ENCODE results near the gene MALSU1.

MALSU1 gene

DNA sequence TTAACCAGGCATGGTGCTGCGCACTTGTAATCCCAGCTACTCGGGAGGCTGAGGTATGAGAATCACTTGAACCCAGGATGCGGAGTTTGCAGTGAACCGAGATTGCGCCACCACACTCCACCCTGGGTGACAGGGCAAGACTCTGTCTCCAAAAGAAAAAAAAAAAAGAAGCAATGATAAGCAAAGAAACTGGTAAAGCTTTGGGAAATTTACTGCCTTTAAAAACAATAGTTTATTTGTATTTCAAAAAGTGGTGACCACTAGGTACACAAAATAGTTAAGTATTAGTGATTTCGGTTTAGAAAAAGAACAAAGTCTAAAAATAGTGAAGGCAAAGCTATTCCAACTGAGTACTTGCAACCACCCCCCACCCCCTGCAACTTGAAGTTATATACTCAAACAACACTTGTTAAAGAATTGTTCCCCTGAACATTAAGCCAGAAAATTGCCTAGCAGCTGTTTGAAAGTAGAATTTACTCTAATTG is 37.7 kb downstream of the MALSU1 start:
- no peak for DNase-seq

DNA sequence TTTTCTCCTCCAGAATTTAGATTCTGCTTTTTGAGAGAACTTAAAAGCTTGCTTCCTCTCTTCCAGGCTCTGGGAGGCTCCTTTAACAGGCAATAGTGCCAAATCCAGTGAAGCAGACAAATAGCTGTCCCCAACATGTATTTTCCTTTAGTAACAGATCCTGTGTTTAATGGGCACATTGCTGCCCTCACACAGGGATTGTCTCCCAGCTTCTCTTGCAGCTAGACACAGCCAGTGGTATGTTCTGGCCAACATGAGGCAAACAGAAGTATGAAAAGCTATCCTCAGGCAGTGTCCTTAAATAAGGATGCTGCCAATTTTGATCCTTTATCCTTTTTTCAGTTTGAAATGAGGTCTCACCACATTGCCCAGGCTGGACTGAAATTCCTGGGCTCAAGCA is 38.2 kb downstream of the MALSU1 start:
- no peak for DNase-seq

- DNase-seq, result no peak
Measured at GRCh38 chr7:23338439-23338838, 39.3 kb downstream of the MALSU1 start.

- DNase-seq, result no peak
Measured at GRCh38 chr7:23338863-23339262, 39.7 kb downstream of the MALSU1 start.

DNA sequence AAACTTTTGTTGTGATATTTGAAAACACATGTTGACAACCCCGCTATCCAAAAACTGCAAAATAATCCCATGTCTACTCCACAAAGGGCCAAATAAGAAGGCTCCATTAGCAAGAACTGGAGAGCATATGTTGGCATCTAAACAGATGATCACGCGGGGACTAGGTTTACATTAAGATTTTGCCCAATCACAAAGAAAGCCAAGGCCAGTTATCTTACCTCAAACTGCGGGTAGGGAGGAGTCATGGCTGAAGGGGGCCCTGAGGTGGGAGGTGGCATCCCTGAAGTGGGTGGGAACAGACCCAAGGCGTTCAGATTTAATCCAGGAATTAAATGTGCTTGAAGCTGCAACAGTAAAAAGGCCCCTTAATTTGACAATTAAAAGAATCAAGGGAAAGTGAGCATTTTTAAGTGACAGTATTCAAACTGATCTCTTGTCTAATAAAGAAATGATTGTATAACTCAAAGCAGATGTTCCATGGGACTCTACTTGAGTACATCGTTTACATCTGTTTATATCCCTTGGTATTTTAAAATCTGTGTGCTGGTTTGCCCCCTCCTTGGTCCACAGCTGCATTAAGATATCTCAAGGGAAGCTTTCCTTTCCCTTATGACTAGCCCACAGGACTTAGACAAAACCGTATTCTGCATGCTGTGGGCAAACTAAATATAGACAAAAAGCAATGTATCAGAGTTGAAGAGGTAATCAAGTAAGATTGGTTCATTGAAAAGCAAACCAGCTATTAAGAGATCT is 42.9 kb downstream of the MALSU1 start:
- DNase-seq, result no peak

DNA sequence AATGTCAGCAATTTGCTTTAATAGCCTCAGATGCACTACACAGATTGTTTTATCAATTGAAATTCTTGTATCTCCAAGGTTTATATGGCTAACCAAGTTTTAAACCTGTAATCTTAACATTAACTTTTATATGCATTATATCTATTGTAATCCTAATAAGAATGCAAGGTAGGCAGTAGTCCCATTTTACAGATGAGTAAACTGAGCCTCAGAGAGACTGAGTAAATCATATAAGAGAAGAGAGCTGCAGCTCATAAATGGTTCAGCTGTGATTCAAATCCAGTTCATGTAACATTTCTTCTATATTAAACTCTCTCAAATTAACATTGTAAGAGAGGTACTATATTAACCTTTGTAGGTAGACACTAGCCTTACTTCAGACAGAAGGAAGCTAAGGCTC is 44.0 kb downstream of the MALSU1 start:
- DNase-seq, result no peak

GRCh38 chr7:23343806-23344475 is 44.8 kb downstream of the MALSU1 start:
- no peak for DNase-seq

GRCh38 chr7:23345601-23346000 is 46.5 kb downstream of the MALSU1 start:
- DNase-seq, result no peak

- DNase-seq, result no peak
Measured at GRCh38 chr7:23346316-23346715, 47.2 kb downstream of the MALSU1 start.

DNA sequence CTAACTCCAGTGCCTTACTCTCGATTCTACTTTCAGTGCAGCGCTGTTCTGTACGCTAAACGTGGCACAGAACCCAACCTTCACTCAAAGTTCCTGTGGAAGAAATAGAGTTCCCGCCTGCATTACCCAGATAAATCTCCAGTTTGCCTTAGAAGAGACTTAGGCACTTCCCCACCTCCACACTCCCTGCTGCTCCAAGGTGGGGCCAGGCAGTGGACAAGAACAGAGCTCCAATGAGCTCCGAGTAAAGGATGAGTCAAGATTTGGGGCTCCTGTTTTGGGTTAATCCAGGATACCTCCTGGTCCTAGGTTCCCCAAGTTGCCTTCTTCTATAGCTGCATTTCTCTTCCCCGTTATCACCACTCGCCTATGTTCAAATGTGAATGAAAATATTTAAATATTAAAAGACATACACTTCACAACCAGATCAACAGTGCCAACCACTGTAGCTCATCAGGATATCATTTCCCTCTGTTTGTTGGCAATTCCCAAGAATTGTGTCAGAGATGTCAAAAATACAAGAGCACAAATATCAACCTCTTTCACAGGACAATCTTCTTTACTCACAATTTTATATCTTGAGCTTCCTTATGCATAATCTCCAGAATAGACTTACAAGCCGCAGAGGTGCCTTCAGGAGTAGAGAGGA is 48.0 kb downstream of the MALSU1 start:
- no peak for DNase-seq

DNA sequence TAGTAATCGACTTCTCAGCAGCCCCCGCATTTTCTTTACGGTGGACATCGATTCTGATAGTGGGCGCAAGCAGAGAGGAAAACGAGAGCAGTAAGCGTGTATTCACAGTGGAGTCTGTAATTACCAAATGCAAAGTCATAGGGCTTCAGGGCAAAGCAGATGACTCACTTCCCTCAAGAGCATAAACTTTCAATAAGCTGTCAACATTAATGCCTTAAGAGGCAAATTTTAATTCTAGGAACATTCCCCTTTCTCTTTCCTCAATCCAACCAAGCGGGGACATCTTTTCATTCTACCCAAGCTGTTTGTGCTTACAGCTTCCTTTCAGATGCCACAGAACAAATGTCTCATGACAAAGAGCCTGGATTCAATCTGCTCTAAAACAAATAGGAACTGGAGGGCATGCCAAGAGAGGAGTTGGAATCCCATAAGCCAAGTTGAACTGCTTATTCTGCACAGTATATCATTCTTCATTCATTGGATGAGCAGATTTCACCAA is 48.6 kb downstream of the MALSU1 start:
- no peak for DNase-seq

DNA sequence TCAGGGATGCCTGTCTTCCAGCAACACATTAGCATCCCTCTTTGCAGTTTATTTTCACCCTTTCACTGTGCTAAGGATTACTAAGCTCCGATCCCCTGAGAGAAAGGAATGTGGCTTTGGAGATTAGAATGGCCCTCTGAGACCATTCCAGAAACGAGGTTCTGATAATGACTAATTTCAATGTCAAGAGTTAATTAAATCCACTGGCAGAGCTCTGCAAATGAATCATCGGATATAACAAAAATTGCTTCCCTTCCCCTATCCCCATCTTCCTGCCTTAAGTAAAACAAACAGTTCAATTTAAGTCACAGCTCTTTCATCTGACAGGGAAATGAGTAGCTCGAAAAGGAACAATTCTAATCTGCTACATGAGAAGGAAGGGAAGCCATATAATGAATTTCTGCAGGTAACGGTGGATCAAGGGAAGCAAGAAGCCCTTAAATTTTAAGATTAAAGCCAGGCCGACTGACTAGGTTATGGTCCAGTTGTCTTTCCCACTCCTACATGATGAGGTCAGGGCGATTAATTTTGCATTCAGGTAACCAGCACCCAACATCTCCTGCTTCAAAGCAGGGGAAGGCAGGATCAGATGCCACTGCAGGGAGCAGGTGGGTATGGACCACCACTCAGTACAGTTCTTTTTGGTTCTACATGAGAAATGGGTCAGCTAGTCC is 50.5 kb downstream of the MALSU1 start:
- DNase-seq, result no peak

GRCh38 chr7:23350466-23350865 is 51.3 kb downstream of the MALSU1 start:
- DNase-seq, result no peak

- DNase-seq, result no peak
Measured at GRCh38 chr7:23353172-23353571, 54.0 kb downstream of the MALSU1 start.

- no peak for DNase-seq
Measured at GRCh38 chr7:23356168-23356567, 57.0 kb downstream of the MALSU1 start.

DNA sequence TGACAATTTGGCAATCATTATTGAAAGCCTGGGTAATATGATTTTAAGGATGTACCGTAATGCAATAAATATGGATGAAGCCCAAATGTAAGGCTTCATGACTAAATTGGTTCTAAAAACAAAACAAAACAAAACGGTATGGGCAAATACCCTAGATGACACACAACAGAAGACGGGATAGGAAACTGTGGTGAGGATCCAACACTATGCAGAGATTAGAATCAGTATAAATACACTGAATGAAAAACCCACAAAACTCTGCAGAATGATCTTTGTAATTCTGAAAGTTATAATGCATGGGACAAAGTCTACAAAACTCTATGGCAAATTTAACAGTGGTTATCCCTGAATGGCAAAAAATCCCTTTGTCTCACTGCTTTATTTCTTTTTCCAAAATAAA is 57.6 kb downstream of the MALSU1 start:
- DNase-seq, result no peak

DNA sequence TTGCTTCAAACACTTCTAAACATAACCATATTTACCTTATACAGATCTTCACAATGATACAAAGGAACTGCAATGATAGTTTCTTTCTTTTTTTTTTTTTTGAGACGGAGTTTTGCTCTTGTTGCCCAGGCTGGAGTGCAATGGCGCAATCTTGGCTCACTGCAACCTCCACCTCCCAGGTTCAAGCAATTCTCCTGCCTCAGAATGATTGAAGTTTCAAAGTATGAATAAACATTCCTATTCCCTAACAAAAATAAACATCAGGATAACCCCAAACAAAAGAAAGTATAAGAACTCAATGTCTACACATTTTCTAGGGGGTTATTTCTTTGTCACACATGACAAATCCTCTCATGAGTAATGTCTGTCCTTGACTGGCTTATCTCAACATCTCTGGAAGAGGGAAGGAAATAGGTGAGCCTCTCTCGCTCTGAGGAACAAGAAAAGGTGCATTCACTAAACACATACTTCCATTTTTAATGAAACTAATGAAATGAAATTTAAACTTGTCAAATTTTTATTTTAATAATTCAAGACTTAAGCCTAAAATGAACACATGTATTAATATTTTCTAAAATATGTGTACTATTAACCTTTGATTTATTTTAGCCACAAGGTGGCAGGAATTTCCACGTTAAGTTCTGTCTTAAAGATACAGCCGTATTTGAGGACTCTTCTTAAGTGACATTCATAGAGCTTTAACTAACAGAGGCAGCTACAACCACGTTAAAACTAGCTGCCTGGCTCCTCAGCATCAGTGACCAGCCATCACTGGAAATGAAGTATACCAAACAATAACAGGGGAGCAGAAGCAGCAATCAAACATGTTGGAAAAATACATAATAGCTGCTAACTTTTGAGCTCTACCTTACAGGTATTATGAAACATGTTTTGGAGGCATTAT is 58.3 kb downstream of the MALSU1 start:
- no peak for DNase-seq

- no peak for DNase-seq
Measured at GRCh38 chr7:23358152-23358674, 59.1 kb downstream of the MALSU1 start.

All from right forelimb (tissue), 1 donor.